Lower lobe of right lung (tissue), 2 donors: ENCODE data around the gene DST. TPM values are rescaled to one million over a fixed set of nuclear protein-coding genes. Genes with fewer than 3 reads are reported as not detected.

Source experiments
- ATAC-seq, 2 donors: fragments of 200-7000 bp; cut with Tn5 transposase; one replicate each; pipeline ENCODE4 v1.9.1; 2020 to 2022; ENCODE audit warnings: mild to moderate bottlenecking in 2 of 2, moderate library complexity in 2 of 2
- DNase-seq: peaks from one replicate; pipeline ENCODE4 v3.0.0-alpha.2; 2020
- H3K27ac ChIP-seq: fragments of 200-600 bp; one replicate; pipeline ENCODE4 v1.8.0; 2022
- H3K27me3 ChIP-seq: fragments of 200-600 bp; one replicate; pipeline ENCODE4 v1.8.0; 2022; ENCODE audit warnings: low read depth
- H3K36me3 ChIP-seq: fragments of 200-600 bp; one replicate; pipeline ENCODE4 v1.8.0; 2022; ENCODE audit warnings: mild to moderate bottlenecking
- H3K4me1 ChIP-seq: fragments of 200-600 bp; one replicate; pipeline ENCODE4 v1.8.0; 2022
- H3K4me3 ChIP-seq: fragments of 200-600 bp; one replicate; pipeline ENCODE4 v1.8.0; 2022; ENCODE audit warnings: mild to moderate bottlenecking
- H3K9me3 ChIP-seq: fragments of 200-600 bp; one replicate; pipeline ENCODE4 v1.8.0; 2022
- intact Hi-C: fragments of 100-400 bp; cut with DNase I; formaldehyde crosslinking; loops from one replicate; pipeline ENCODE4 v1.11.0; 2022
- total RNA-seq: library from RNA; stranded (reverse); fragmentation: NEBNext Ultra II Directional; extraction: Animal tissue kit (Norgen Biotek cat#: 25700); gene quantifications from one replicate; pipeline ENCODE4 v1.2.1, GENCODE V29; 2021
- TF ChIP-seq, protein P1 (sequence below): fragments of 200-600 bp; IDR thresholded peaks from one replicate; pipeline ENCODE4 v1.8.0; 2022; ENCODE audit warnings: antibody characterized with exemption, mild to moderate bottlenecking
- donor health status: DM: no; HTN: yes; CAD: no; lungs with severe emphysema.

Gene DST
- total RNA-seq, 1 donor from 2014 or later: 327 TPM

DNA sequence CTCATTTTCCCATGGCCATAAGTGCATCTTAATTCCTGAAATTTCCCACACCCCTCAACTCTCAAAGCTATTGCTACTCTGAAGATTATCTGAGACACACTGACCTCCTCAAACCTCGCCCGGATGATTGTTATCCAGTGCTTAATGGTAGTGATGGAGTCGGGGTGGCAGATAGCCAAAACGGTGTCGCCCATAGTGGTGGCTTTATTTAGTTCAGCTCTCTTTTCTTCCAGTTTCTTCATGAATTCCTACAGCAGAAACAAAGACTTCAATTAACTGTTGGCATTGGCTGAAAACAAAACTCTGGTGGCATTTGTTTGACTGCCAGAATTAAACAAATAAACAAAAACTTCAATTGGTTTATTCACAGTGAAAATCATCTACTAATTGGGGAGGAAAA is 165.4 kb downstream of the DST start:
- H3K27ac ChIP-seq: no peak overlapping the region
- no peaks in the 10 kb centered on the region for H3K9me3 ChIP-seq
- H3K36me3 ChIP-seq: peaks cover 74% of the 10 kb centered on the region
- no peaks in the 10 kb centered on the region for H3K27me3 ChIP-seq
- H3K4me1 ChIP-seq: peaks cover 13% of the 10 kb centered on the region
- ATAC-seq (no peak), DNase-seq (no peak)
- intact Hi-C loops: no loop called here
- TF ChIP-seq, protein P1, sequence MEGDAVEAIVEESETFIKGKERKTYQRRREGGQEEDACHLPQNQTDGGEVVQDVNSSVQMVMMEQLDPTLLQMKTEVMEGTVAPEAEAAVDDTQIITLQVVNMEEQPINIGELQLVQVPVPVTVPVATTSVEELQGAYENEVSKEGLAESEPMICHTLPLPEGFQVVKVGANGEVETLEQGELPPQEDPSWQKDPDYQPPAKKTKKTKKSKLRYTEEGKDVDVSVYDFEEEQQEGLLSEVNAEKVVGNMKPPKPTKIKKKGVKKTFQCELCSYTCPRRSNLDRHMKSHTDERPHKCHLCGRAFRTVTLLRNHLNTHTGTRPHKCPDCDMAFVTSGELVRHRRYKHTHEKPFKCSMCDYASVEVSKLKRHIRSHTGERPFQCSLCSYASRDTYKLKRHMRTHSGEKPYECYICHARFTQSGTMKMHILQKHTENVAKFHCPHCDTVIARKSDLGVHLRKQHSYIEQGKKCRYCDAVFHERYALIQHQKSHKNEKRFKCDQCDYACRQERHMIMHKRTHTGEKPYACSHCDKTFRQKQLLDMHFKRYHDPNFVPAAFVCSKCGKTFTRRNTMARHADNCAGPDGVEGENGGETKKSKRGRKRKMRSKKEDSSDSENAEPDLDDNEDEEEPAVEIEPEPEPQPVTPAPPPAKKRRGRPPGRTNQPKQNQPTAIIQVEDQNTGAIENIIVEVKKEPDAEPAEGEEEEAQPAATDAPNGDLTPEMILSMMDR: no peak
- no peak overlapping the region for H3K4me3 ChIP-seq

DNA sequence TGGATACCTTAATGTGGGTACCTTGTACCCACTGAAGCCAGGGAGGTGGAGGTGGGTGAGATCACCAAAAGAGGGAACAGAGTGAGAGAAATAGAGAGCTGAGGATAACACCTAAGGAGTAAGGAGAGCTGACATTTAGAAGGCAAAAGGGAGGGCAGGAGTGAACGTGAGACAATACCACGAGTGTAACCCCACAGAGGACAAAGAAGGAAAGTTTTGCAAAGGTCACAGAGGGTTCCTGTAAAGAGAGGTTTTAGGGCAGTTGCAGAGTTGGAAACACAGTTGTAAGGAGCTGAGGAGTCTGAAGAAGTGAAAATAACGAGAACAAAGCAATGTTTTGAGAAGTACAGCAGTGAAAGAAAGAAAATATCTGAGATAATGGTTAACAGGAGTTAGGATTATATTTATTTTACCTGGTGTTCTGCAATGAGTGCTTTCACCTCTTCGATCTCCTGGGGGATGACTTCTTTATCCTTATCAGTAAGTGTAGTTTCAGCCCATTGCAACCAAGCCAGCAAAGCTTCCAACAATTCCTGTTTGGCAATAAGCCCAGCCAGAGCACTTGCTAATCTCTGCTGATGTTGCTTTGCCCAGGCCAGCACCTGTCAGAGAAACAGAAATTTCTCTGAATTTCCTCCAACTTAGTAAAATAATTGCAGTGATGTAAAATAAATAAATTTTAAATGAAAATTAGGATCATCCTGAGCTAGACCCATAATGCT is 166.8 kb downstream of the DST start:
- ATAC-seq: peak; percentile 43 to 73
- Histone ChIP-seq H3K9me3 (no peaks in the 10 kb centered on the region), H3K4me1 (peaks cover 13% of the 10 kb centered on the region), H3K4me3 (no peak overlapping the region), H3K36me3 (peaks cover 74% of the 10 kb centered on the region), H3K27ac (no peak overlapping the region), H3K27me3 (no peaks in the 10 kb centered on the region)
- TF ChIP-seq, protein P1: no peak
- intact Hi-C loops: no loop called here
- DNase-seq: no peak

DNA sequence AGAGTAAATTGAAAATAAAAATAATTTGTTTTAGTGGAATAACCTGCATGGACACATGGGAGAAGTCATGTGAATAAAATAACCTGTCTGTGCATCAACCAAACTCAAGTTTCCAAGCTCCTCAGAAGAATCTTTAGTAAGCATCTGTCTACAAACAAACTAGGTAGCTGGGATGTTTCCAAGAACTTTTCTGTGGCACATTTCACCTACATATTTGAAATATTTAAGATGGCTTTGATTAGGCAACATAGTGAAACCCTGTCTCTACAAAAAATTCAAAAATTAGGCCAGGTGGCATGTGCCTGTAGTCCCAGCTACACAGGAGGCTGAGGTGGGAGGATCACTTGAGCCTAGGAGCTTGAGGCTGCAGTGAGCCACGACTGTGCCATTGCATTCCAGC is 168.2 kb downstream of the DST start:
- Histone ChIP-seq H3K4me3 (no peak overlapping the region), H3K9me3 (no peaks in the 10 kb centered on the region), H3K4me1 (peaks cover 13% of the 10 kb centered on the region), H3K27ac (no peak overlapping the region), H3K36me3 (peaks cover 74% of the 10 kb centered on the region), H3K27me3 (no peaks in the 10 kb centered on the region)
- DNase-seq (no peak), ATAC-seq (no peak)
- intact Hi-C loops: no loop called here
- TF ChIP-seq, protein P1: no peak

DNA sequence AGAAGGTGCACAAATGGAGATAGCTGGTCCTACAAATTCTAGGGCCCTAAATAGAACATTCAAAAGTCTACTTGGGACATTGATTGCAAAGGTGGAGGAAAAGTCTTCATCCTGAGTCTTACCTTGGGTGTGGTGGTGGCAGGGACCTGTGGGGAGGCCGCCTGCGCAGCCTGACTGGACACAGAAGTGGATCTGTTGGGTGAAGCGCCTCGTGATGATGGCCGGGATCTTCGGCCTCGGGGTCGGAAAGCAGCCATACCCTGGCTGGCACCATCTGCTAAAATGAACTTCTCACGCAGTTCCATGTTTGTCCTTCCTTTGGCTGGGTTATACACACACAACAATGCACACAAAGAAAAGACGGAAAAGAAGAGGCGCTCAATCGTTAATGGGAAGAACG is 179.2 kb downstream of the DST start:
- TF ChIP-seq, protein P1: no peak
- DNase-seq (no peak), ATAC-seq (no peak)
- Histone ChIP-seq H3K27me3 (no peaks in the 10 kb centered on the region), H3K27ac (no peak overlapping the region), H3K4me3 (no peak overlapping the region), H3K9me3 (no peaks in the 10 kb centered on the region), H3K4me1 (no peaks in the 10 kb centered on the region), H3K36me3 (peaks cover 83% of the 10 kb centered on the region)
- intact Hi-C loops: no loop called here

DNA sequence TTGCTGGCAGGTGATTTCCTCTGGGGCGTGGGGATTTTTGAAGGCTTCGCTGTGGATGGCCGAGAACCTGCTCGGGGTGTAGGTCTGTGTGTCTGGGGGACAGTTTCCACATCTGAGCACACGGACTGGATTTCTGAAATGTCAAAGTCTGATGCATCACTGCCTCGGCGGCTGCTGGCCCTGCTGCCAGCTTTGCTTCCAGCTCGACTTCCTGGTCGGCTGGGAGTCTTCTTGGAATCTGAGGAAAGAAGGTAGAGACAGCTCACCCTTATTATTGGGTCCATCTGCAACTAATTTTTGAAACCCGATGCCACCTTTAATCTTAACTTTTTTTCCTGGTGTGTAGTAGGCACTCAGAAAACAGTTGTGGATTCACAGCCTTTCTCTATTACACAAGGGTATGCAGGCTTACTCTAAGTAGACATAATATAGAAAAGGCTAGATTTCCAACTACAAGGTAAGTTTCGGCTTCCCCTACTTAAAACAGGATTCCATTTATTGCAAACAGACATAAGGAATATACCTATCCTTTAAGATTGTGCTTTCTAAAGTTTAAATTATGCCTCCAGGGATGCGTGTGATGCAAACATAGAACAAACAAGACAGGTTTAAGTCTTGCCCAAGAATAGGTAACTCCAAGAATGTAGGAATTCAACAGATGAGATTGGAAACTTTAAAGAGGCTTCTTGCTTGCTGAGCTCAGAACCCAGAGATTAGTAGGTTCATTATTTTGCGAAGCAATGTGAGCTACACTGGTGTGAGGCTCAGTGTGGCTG is 183.5 kb downstream of the DST start:
- H3K27ac ChIP-seq: no peak overlapping the region

More for the DNA sequence above, 183.5 kb downstream of the DST start:
- TF ChIP-seq, protein P1: no peak
- Histone ChIP-seq H3K27me3 (no peaks in the 10 kb centered on the region), H3K36me3 (peaks cover 71% of the 10 kb centered on the region), H3K4me1 (no peaks in the 10 kb centered on the region), H3K9me3 (no peaks in the 10 kb centered on the region), H3K4me3 (no peak overlapping the region)
- intact Hi-C loops: no loop called here
- ATAC-seq: no peak
- no peak for DNase-seq
